BLaER1 (cell line): ENCODE results near the gene CRPPA.

Source experiments
- H3K27ac ChIP-seq: shearing (Covaris generic); formaldehyde crosslinking; 2 replicates; pipeline ENCODE4 v1.8.1; 2022
- H3K27me3 ChIP-seq: shearing (Covaris generic); formaldehyde crosslinking; 2 replicates; pipeline ENCODE4 v1.8.1; 2022
- H3K36me3 ChIP-seq: shearing (Covaris generic); formaldehyde crosslinking; 2 replicates; pipeline ENCODE4 v1.8.1; 2022
- H3K4me1 ChIP-seq: shearing (Covaris generic); formaldehyde crosslinking; 2 replicates; pipeline ENCODE4 v1.8.1; 2022
- H3K4me2 ChIP-seq: shearing (Covaris generic); formaldehyde crosslinking; 2 replicates; pipeline ENCODE4 v1.8.1; 2022
- H3K4me3 ChIP-seq: shearing (Covaris generic); formaldehyde crosslinking; 2 replicates; pipeline ENCODE4 v1.8.1; 2022
- H3K9ac ChIP-seq: shearing (Covaris generic); formaldehyde crosslinking; 2 replicates; pipeline ENCODE4 v1.8.1; 2022
- H3K9me3 ChIP-seq: shearing (Covaris generic); formaldehyde crosslinking; 2 replicates; pipeline ENCODE4 v1.8.1; 2022
- H4K20me1 ChIP-seq: shearing (Covaris generic); formaldehyde crosslinking; 2 replicates; pipeline ENCODE4 v1.8.1; 2022
- Cebpa-rat ChIP-seq: shearing (Covaris generic); IDR thresholded peaks from 2 replicates; pipeline ENCODE4 v1.8.1; 2022

The CRPPA gene

DNA sequence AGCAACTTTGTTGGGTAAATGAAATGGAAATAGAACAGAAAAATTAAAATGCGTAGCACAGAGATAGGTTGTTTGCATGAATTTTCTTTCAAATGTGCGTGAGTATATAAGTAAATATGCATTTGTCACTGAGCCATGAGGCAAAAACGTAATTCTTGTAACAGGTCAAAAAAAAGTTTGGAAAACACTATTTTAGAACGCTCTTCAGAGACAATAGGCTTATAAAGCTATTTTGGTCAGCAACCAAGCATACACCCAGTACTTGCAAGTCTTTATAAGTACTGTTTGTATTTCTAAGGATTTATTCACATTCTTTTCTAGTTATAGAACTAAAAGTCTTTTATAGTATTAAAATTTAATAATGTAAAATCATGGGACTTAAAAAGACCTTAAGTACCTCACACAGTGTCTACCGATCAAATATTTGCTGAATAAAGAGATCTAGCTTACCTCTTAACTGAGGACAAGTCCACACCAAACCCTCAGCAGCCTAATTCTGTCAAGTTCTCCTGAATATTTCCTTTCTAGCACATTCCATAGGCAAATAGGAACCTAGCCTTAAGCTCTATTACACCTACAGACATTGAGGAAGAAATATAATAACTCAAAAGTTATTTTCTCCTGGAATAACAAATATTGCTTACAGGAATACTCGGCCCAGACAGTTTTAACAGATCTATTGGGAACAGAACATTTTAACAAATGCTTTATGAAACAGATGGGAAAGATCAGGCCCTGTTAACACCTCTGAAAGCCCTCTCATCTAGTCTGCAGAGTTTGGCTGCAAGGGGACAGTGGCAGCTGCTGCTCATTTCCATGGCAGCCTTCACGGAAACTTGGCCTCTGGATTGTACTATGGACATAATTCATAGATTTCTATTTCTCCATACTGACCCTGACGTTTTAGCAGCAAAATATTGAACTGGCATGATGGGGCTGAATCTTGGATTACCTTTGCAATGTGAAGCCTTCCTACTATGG is 8.8 kb downstream of the CRPPA start:
- Histone ChIP-seq H3K27me3 (no peaks in the 10 kb centered on the region), H3K36me3 (no peaks in the 10 kb centered on the region), H3K4me2 (no peak overlapping the region), H3K4me1 (peaks cover 12% of the 10 kb centered on the region), H3K9ac (no peak overlapping the region), H3K4me3 (no peak overlapping the region), H4K20me1 (no peaks in the 10 kb centered on the region), H3K9me3 (no peaks in the 10 kb centered on the region), H3K27ac (no peak overlapping the region)
- TF ChIP-seq Cebpa-rat, result no peak

DNA sequence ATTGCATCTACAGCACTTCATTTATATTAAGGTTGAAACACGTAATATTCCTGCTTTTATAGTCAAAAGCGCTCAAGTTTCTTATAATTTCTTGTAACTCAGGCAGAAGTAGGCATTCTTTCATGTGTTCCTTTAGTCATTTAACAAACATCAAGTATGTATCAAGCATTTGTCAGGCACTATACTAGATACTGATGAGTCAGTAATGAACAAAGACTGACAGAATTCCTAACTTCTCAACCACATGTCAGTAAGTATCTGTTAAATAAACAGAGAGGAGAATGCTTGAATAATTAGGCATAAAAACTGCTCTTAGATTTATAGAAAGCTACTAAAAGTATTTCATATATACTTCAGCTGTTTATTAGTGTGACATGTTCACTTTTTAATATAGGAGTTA is 9.9 kb downstream of the CRPPA start:
- H3K4me2 ChIP-seq, result no peak overlapping the region

DNA sequence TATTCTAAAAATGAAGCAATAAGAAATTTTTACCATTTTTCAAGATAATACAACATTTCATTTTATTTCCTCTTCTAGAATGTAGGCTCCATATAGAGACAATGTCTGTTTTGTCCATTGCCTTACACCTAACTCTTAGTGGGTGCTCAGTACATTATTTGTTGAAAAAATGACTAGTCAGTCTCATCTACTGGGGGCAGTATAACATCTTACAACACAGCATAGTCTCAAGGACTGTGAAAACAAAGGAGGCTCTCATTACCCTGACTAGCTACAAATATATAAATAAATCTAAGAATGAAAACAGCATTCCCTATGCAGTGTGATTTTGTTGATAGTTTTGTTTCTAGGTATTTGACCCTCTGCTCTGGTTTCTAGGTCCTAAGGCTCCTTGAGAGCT is 11.6 kb downstream of the CRPPA start:
- no peaks in the 10 kb centered on the region for H3K27me3 ChIP-seq
- no peaks in the 10 kb centered on the region for H3K4me1 ChIP-seq
- no peaks in the 10 kb centered on the region for H3K9me3 ChIP-seq
- no peaks in the 10 kb centered on the region for H3K36me3 ChIP-seq
- no peak overlapping the region for H3K27ac ChIP-seq
- H4K20me1 ChIP-seq, result no peaks in the 10 kb centered on the region
- no peak overlapping the region for H3K9ac ChIP-seq
- TF ChIP-seq Cebpa-rat, result no peak
- no peak overlapping the region for H3K4me2 ChIP-seq
- no peak overlapping the region for H3K4me3 ChIP-seq

More for the DNA sequence above, 9.9 kb downstream of the CRPPA start:
- Histone ChIP-seq H3K9ac (no peak overlapping the region), H3K27me3 (no peaks in the 10 kb centered on the region), H3K4me1 (peaks cover under 1% of the 10 kb centered on the region; the same call in 1 of the 2 replicates), H3K4me3 (no peak overlapping the region), H3K36me3 (no peaks in the 10 kb centered on the region), H4K20me1 (no peaks in the 10 kb centered on the region), H3K9me3 (no peaks in the 10 kb centered on the region), H3K27ac (no peak overlapping the region)
- no peak for TF ChIP-seq Cebpa-rat

DNA sequence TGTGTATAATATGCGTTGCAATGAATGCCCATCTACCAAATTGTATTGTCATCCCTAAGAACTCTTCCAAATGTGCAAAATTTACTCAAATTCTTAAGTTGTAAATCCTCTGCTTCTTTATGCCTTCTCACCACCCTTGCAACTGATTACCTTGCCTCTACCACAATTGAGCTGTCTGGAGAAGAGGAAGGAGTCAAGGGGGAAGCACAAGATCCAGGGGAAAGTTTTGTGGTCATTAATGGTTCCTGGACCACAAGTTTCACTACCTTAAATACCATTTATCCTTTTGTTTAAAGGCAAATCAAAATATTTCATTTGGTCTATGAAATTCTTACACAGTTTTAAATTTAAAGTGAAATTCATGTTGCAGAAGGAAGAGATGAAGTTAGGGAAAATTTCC is 16.7 kb downstream of the CRPPA start:
- no peak overlapping the region for H3K4me3 ChIP-seq
- H3K36me3 ChIP-seq, result no peaks in the 10 kb centered on the region
- H3K4me1 ChIP-seq, result no peaks in the 10 kb centered on the region
- peaks cover 33% of the 10 kb centered on the region for H3K9me3 ChIP-seq
- H3K4me2 ChIP-seq, result no peak overlapping the region
- H3K9ac ChIP-seq, result no peak overlapping the region
- no peak overlapping the region for H3K27ac ChIP-seq
- no peaks in the 10 kb centered on the region for H3K27me3 ChIP-seq
- H4K20me1 ChIP-seq, result no peaks in the 10 kb centered on the region
- no peak for TF ChIP-seq Cebpa-rat

DNA sequence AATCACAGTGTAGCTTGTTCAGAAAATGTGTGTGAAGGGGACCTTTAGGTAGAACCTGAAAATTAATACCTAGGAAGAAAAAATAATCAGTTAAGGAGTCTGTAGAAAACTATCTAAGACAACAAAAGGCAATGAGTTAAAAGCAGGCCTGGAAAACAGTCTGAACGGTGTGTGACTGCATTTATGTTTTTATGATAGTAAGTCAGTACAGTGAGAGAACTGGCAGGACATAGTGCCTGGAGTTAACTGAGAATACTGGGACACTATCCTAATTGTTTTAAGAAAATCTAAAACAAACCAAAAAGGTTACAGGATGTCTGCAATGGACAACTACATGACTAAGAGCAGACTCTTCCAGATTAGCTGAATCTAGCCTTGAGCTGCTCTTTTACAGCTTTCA is 17.9 kb downstream of the CRPPA start:
- no peaks in the 10 kb centered on the region for H4K20me1 ChIP-seq
- no peak for TF ChIP-seq Cebpa-rat
- no peak overlapping the region for H3K4me2 ChIP-seq
- no peak overlapping the region for H3K27ac ChIP-seq
- no peaks in the 10 kb centered on the region for H3K27me3 ChIP-seq
- no peak overlapping the region for H3K9ac ChIP-seq
- peaks cover 45% of the 10 kb centered on the region for H3K9me3 ChIP-seq
- H3K4me1 ChIP-seq, result no peaks in the 10 kb centered on the region
- no peak overlapping the region for H3K4me3 ChIP-seq
- no peaks in the 10 kb centered on the region for H3K36me3 ChIP-seq

DNA sequence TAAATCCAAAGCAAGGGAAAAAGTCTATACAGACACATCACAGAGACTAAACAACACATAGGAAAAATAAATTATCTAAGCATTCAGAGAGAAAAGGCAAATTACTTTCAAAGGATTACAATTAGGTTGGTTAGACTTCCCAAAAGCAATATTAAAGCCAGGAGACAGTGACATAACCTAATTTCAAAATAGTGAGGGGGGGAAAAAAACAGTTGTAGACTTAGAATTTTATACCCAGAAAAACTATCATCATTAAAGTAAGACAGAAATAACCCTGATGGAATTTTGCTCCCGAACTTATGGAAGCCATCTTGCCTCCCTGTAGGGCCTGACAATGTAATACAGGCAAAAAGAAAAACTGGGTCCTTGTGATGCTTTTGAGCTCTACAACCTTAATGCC is 18.4 kb downstream of the CRPPA start:
- Histone ChIP-seq H4K20me1 (no peaks in the 10 kb centered on the region), H3K9me3 (peaks cover 50% of the 10 kb centered on the region), H3K4me3 (no peak overlapping the region), H3K4me1 (no peaks in the 10 kb centered on the region), H3K9ac (no peak overlapping the region), H3K36me3 (no peaks in the 10 kb centered on the region), H3K4me2 (no peak overlapping the region), H3K27me3 (no peaks in the 10 kb centered on the region), H3K27ac (no peak overlapping the region)
- TF ChIP-seq Cebpa-rat, result no peak

DNA sequence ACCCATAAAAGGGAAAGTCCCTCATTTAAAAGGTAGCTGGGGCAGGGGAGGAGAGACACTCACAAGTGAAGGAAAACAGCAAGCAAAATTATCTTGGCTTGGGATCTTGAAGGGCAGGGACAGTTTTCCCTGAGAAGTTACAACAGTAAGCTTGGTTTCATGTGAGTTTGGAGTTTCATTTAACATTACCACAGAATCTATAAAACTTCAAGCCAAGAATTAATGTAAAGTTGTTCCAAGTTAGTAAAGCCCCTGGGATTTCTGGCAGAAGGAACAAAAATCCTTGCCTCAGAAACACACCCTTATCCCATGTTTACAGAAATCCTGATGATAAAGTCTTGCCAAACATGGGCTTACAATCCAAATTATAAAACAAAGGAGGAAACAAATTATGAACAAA is 19.2 kb downstream of the CRPPA start:
- Histone ChIP-seq H4K20me1 (no peaks in the 10 kb centered on the region), H3K9me3 (peaks cover 59% of the 10 kb centered on the region)

DNA sequence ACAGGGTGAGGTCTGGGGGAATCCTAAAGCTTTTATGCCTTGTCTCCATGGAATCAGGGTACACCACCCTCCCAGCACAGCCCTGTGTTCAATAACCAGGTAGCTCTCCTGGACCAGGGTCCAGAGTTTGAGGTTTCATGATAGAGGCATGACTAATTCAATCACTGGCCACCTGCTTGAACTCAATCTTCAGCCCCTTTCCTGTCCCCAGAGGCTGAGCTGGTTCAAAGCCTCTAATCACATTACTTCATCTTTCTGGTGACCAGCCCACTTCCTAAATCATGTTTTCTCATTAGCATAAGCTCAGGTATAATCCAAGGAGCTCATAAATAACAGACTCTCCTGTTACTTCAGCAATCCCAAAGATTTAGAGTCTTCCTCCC is 20.5 kb downstream of the CRPPA start:
- Histone ChIP-seq H4K20me1 (no peaks in the 10 kb centered on the region), H3K9ac (no peak overlapping the region), H3K27ac (no peak overlapping the region), H3K9me3 (peaks cover 67% of the 10 kb centered on the region), H3K4me2 (no peak overlapping the region), H3K27me3 (no peaks in the 10 kb centered on the region), H3K4me1 (no peaks in the 10 kb centered on the region), H3K4me3 (no peak overlapping the region), H3K36me3 (no peaks in the 10 kb centered on the region)
- TF ChIP-seq Cebpa-rat, result no peak

More for the DNA sequence above, 19.2 kb downstream of the CRPPA start:
- no peak overlapping the region for H3K4me3 ChIP-seq
- H3K9ac ChIP-seq, result no peak overlapping the region
- no peaks in the 10 kb centered on the region for H3K36me3 ChIP-seq
- H3K4me2 ChIP-seq, result no peak overlapping the region
- H3K27me3 ChIP-seq, result no peaks in the 10 kb centered on the region
- H3K27ac ChIP-seq, result no peak overlapping the region
- no peaks in the 10 kb centered on the region for H3K4me1 ChIP-seq
- no peak for TF ChIP-seq Cebpa-rat

DNA sequence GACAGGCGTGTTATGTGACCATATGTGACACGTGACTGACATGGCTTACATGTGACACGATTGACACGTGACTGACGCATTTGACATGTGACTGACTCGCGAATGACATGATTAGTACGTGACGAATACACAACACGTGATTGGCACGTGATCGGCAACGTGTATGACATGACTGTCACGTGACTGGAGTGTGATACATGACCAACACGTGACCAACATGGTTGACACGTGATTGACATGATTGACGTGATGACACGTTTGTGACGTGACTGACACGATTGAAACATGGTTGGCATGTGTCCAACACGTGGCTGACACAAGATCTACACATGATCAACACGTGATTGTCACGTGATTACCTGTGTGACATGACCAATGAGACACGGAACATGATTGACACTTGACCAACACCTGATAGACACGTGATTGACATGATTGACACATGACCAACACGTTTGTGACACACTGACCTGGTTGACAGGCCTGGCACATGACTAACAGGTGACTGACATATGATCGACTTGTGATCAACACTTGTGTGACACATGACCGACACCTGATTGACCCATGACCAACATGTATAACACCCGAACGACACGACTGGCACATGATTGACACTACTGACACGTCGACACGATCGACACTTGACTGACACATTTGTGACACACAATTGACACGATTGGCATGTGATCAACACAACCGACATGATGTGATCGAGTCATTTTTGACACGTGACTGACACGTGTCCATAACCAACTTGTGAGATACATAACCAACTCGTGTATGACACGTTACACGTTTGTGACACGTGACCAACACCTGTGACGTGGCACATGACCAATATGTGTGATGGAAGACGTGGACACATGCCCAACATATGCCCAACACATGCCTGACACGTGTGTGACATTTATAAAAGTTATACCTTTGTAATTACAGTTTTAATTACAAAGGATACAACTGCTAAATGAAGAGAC is 21.1 kb downstream of the CRPPA start:
- Histone ChIP-seq H3K9me3 (peaks cover 67% of the 10 kb centered on the region), H3K36me3 (no peaks in the 10 kb centered on the region), H3K4me3 (no peak overlapping the region), H3K4me1 (no peaks in the 10 kb centered on the region), H3K9ac (no peak overlapping the region), H3K27ac (no peak overlapping the region), H3K27me3 (no peaks in the 10 kb centered on the region), H4K20me1 (no peaks in the 10 kb centered on the region), H3K4me2 (no peak overlapping the region)
- TF ChIP-seq Cebpa-rat, result no peak
